ENCODE data around the gene MRPL54. TPM values are rescaled to one million over a fixed set of nuclear protein-coding genes. Genes with fewer than 3 reads are reported as not detected.

Gene MRPL54
- total RNA-seq, 1 experiment from 2014 or later: 46.4 TPM

DNA sequence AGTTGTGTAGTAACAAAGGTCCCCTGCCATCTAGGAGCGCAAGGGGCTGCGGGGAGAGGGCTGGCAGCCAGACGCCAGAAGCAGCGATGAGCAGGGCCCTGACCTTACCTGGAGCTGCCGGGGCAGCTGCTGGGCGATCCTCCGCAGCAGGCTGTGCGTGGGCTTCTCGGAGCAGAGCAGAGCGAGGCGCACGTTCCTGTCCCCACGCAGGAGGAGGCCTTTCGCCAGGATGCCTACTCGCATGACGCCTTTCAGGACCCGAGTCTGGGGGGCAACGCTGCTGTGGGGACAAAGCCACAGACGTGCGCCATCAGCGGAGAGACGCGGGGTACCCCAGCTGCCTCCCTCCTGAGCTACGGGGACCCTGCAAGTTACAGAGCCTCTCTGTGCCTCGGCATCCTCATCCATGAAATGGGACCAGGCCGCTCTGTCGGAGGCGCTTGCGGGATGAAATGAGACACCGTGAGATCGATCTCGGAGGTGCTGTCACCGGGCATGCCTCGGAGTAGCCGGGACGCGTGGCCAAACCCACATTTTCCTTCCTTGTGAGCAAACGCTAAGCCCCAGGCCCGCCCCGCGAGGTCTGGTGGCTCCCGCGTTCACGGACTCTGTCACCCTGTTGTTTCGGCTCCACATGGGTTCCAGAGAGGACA, 54.2 kb downstream of the MRPL54 start:
- Mint-ChIP-seq H3K4me1 (ENCODE audit: low read depth, unreplicated experiment) (no peaks in the 10 kb centered on the region), H3K27ac (ENCODE audit: unreplicated experiment) (no peak overlapping the region), H3K36me3 (ENCODE audit: insufficient read depth, unreplicated experiment) (no peaks in the 10 kb centered on the region), H3K4me3 (ENCODE audit: unreplicated experiment) (no peak overlapping the region), H3K9me3 (ENCODE audit: unreplicated experiment) (no peaks in the 10 kb centered on the region), H3K27me3 (ENCODE audit: insufficient read depth, unreplicated experiment) (no peaks in the 10 kb centered on the region)
- no TSS peak for BruUV-seq (replicated peaks)
- CTCF ChIA-PET: interaction anchor here (0.7 kb wide), 1 partner anchor 10 kb away, joined by 7 read pairs; no protein-coding TSS in a partner anchor
- intact Hi-C loops (cut with micrococcal nuclease; ENCODE audit: unreplicated experiment): no loop called here
- H3K36me3 ChIP-seq (ENCODE audit: control insufficient read depth, insufficient read depth, low read length): no peaks in the 10 kb centered on the region
- H3K4me1 ChIP-seq: no peaks in the 10 kb centered on the region
- POLR2A ChIA-PET: no interaction called here
- DNase-seq: no peak
- no peak overlapping the region for H3K4me3 ChIP-seq (ENCODE audit: low read depth, low read length)
- no peaks in the 10 kb centered on the region for H3K9me3 ChIP-seq
- no peaks in the 10 kb centered on the region for H3K27me3 ChIP-seq (replicated peaks; ENCODE audit: control insufficient read depth, insufficient read depth, low read length)
- TF ChIP-seq, protein P1, sequence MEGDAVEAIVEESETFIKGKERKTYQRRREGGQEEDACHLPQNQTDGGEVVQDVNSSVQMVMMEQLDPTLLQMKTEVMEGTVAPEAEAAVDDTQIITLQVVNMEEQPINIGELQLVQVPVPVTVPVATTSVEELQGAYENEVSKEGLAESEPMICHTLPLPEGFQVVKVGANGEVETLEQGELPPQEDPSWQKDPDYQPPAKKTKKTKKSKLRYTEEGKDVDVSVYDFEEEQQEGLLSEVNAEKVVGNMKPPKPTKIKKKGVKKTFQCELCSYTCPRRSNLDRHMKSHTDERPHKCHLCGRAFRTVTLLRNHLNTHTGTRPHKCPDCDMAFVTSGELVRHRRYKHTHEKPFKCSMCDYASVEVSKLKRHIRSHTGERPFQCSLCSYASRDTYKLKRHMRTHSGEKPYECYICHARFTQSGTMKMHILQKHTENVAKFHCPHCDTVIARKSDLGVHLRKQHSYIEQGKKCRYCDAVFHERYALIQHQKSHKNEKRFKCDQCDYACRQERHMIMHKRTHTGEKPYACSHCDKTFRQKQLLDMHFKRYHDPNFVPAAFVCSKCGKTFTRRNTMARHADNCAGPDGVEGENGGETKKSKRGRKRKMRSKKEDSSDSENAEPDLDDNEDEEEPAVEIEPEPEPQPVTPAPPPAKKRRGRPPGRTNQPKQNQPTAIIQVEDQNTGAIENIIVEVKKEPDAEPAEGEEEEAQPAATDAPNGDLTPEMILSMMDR (IDR thresholded peaks at IDR 0.05; ENCODE audit: insufficient read depth in 1 of 2, low read depth in 1 of 2, low read length in 1 of 2, severe bottlenecking in 1 of 2, unreplicated experiment in 1 of 2): no peak

Other genes with a start within 250 kb of the MRPL54 start
- 1.5 and 1.9 TPM in 2 replicates for gene TEKTIP1, start 223.5 kb upstream of the MRPL54 start, total RNA-seq (2022)
- gene MFSD12, start 205.1 kb upstream of the MRPL54 start, total RNA-seq (2022): 60.6 and 61.7 TPM in 2 replicates
- 33.9 and 34.5 TPM in 2 replicates for gene HMG20B, start 189.7 kb upstream of the MRPL54 start, total RNA-seq (2022)
- gene GIPC3, start 177.2 kb upstream of the MRPL54 start, total RNA-seq (2022): not detected in 2 replicates
- gene TBXA2R, start 155.8 kb upstream of the MRPL54 start, total RNA-seq (2022): 0.11 TPM in 1 of 2 replicates, not detected in the other
- gene CACTIN, start 135.9 kb upstream of the MRPL54 start, total RNA-seq (2022): 32.2 and 33.9 TPM in 2 replicates
- gene PIP5K1C, start 62.2 kb upstream of the MRPL54 start, total RNA-seq (2022): 24.5 and 27.0 TPM in 2 replicates
- 79.3 and 83.6 TPM in 2 replicates for gene TJP3, start 54.3 kb upstream of the MRPL54 start, total RNA-seq (2022)
- 22.1 and 23.5 TPM in 2 replicates for gene APBA3, start 990 bp upstream of the MRPL54 start, total RNA-seq (2022)
- not detected in 2 replicates for gene RAX2, start 9.5 kb downstream of the MRPL54 start, total RNA-seq (2022)
- 0.29 and 0.72 TPM in 2 replicates for gene MATK, start 23.7 kb downstream of the MRPL54 start, total RNA-seq (2022)
- gene ZFR2, start 106.4 kb downstream of the MRPL54 start, total RNA-seq (2022): not detected in 2 replicates
- gene ATCAY, start 118.0 kb downstream of the MRPL54 start, total RNA-seq (2022): not detected in 2 replicates
- not detected in 2 replicates for gene NMRK2, start 170.4 kb downstream of the MRPL54 start, total RNA-seq (2022)
- gene DAPK3, start 208.4 kb downstream of the MRPL54 start, total RNA-seq (2022): 58.6 and 66.4 TPM in 2 replicates
- gene EEF2, start 222.8 kb downstream of the MRPL54 start, total RNA-seq (2022): 2,154 and 2,157 TPM in 2 replicates
- 43.3 and 45.7 TPM in 2 replicates for gene PIAS4, start 245.1 kb downstream of the MRPL54 start, total RNA-seq (2022)

Measured in Caco-2 (cell line).